Fibroblast of the aortic adventitia (primary cell): ENCODE measurements around the gene GALK2. TPM values are rescaled to one million over a fixed set of nuclear protein-coding genes. Genes with fewer than 3 reads are reported as not detected.

Experiments used
- DNase-seq: peaks from one replicate; pipeline ENCODE4 v3.0.0-alpha.2; 2010; ENCODE audit warnings: low read depth
- H3K4me3 ChIP-seq: 2 replicates; pipeline ENCODE4 v1.5.1; 2011; ENCODE audit warnings: low read depth, mild to moderate bottlenecking, control low read depth, low read length, moderate library complexity
- small RNA-seq: library from RNA; depleted of rRNA; stranded (forward); fragments of <200 nt; gene quantifications from one replicate; pipeline ENCODE3, GENCODE V24; 2012
- total RNA-seq: library from RNA; depleted of rRNA; stranded (reverse); fragments of >200 nt; gene quantifications from 2 replicates; pipeline ENCODE4 v1.2.3, GENCODE V29; 2012; ENCODE audit warnings: low replicate concordance
- TF ChIP-seq, protein P1 (sequence below): IDR thresholded peaks from 2 replicates; pipeline ENCODE4 v1.5.1; 2011; ENCODE audit warnings: mild to moderate bottlenecking, low read length, control low read depth, inconsistent platforms; ENCODE audit not compliant: insufficient read depth

GALK2 gene
- total RNA-seq, 1 donor: 30.9 TPM

DNA sequence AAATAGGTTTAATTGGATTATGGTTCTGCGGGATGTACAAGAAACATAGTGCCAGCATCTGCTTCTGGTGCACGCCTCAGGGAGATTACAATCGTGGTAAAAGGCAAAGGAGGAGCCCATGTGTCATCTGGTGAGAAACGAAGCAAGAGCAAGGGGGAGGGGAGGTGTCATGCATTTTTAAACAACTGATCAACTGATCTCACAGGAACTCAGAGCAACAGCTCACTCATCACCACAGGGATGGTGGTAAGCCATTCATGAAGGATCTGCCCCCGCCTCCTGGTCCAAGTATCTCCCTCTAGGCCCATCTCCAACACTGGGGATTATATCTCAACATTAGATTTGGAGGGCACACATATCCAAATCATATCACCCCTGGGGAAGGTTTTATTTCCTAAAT is 210.9 kb downstream of the GALK2 start:
- no peak for DNase-seq
- TF ChIP-seq, protein P1, sequence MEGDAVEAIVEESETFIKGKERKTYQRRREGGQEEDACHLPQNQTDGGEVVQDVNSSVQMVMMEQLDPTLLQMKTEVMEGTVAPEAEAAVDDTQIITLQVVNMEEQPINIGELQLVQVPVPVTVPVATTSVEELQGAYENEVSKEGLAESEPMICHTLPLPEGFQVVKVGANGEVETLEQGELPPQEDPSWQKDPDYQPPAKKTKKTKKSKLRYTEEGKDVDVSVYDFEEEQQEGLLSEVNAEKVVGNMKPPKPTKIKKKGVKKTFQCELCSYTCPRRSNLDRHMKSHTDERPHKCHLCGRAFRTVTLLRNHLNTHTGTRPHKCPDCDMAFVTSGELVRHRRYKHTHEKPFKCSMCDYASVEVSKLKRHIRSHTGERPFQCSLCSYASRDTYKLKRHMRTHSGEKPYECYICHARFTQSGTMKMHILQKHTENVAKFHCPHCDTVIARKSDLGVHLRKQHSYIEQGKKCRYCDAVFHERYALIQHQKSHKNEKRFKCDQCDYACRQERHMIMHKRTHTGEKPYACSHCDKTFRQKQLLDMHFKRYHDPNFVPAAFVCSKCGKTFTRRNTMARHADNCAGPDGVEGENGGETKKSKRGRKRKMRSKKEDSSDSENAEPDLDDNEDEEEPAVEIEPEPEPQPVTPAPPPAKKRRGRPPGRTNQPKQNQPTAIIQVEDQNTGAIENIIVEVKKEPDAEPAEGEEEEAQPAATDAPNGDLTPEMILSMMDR: no peak
- no peak overlapping the region for H3K4me3 ChIP-seq

Small RNA genes lying within 50 kb of the gene (small RNA-seq; reads per million reads assigned to genes)
- gene MIR4716 (not detected), gene RF00019 (not detected), gene RN7SL307P (not detected)

Other genes starting within 250 kb of the GALK2 start
- gene SHC4, start 206.3 kb upstream of the GALK2 start, total RNA-seq: 1.8 and 2.2 TPM in 2 replicates
- gene SECISBP2L, start 123.8 kb upstream of the GALK2 start, total RNA-seq: 45.7 and 48.9 TPM in 2 replicates
- gene COPS2, start 14.6 kb upstream of the GALK2 start, total RNA-seq: 116 and 176 TPM in 2 replicates